Stomach (tissue), 4 donors: ENCODE results near the gene AFAP1.

ENCODE experiments used
- POLR2A ChIP-seq, 4 donors: fragments of 450-650 bp; IDR thresholded peaks; one replicate each; pipeline ENCODE4 v1.6.1; 2016; ENCODE audit warnings: antibody characterized with exemption in 4 of 4, control low read depth in 2 of 4, mild to moderate bottlenecking in 1 of 4, moderate library complexity in 1 of 4
- POLR2AphosphoS5 ChIP-seq, 3 donors: sonication (generic); formaldehyde crosslinking; IDR thresholded peaks; one replicate each; pipeline ENCODE4 v1.6.1; 2016; ENCODE audit warnings: antibody characterized with exemption in 3 of 3
- TF ChIP-seq, protein P1 (sequence below), 7 experiments: fragments of 450-650 bp in 4 of 7; fragments of 200-600 bp in 3 of 7; sonication (generic) in 3 of 7; IDR thresholded peaks; one replicate each; pipeline ENCODE4 v1.5.1; 2016 to 2019; ENCODE audit warnings: antibody characterized with exemption in 7 of 7, control low read depth in 2 of 7, mild to moderate bottlenecking in 1 of 7

DNA sequence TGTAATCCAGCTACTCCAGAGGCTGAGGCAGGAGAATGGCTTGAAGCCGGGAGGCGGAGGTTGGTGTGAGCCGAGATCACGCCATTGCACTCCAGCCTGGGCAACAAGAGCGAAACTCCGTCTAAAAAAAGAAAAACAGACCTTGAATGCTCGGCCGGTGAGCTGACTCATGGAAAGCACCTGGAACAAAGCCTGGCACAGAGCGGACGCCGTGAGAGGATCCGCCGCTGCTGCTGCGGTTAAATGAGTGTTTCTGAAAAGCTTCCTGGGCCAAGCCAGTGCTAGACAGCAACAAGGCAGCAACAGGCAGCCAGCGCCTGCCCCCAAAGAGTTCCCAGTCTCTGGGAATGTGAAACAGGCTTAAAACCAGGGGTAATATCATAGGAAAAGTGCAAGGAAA lies 186.4 kb downstream of the AFAP1 start:
- TF ChIP-seq, protein P1, sequence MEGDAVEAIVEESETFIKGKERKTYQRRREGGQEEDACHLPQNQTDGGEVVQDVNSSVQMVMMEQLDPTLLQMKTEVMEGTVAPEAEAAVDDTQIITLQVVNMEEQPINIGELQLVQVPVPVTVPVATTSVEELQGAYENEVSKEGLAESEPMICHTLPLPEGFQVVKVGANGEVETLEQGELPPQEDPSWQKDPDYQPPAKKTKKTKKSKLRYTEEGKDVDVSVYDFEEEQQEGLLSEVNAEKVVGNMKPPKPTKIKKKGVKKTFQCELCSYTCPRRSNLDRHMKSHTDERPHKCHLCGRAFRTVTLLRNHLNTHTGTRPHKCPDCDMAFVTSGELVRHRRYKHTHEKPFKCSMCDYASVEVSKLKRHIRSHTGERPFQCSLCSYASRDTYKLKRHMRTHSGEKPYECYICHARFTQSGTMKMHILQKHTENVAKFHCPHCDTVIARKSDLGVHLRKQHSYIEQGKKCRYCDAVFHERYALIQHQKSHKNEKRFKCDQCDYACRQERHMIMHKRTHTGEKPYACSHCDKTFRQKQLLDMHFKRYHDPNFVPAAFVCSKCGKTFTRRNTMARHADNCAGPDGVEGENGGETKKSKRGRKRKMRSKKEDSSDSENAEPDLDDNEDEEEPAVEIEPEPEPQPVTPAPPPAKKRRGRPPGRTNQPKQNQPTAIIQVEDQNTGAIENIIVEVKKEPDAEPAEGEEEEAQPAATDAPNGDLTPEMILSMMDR (IDR thresholded peaks at IDR 0.05): no peak
- TF ChIP-seq POLR2AphosphoS5 (IDR thresholded peaks at IDR 0.05) (no peak), POLR2A (IDR thresholded peaks at IDR 0.05) (no peak)
